WTC11 (cell line): ENCODE data around the gene EDC3.

Experiments used
- FOXP1 ChIP-seq: sonication (generic); formaldehyde crosslinking; IDR thresholded peaks from 2 replicates; pipeline ENCODE4 v1.8.0; 2022; ENCODE audit warnings: missing genetic modification reagents, mild to moderate bottlenecking, moderate library complexity, borderline replicate concordance
- GABPB1 ChIP-seq: sonication (generic); formaldehyde crosslinking; IDR thresholded peaks from 2 replicates; pipeline ENCODE4 v1.8.1; 2023; ENCODE audit warnings: mild to moderate bottlenecking, missing genetic modification reagents
- NR2C2 ChIP-seq: sonication (generic); formaldehyde crosslinking; IDR thresholded peaks from 2 replicates; pipeline ENCODE4 v1.8.0; 2022; ENCODE audit warnings: mild to moderate bottlenecking, missing genetic modification reagents
- NR3C1 ChIP-seq: sonication (generic); formaldehyde crosslinking; conservative IDR thresholded peaks from 2 replicates; pipeline ENCODE4 v1.8.1; 2023; ENCODE audit warnings: low read depth, mild to moderate bottlenecking, missing genetic modification reagents
- SOX15 ChIP-seq: fragments of 250-450 bp; sonication (Bioruptor Pico); IDR thresholded peaks from 2 replicates; pipeline ENCODE4 v1.9.0; 2021; ENCODE audit warnings: mild to moderate bottlenecking
- SP1 ChIP-seq: sonication (generic); formaldehyde crosslinking; conservative IDR thresholded peaks from 2 replicates; pipeline ENCODE4 v1.8.1; 2022; ENCODE audit warnings: missing genetic modification reagents
- ZNF219 ChIP-seq: sonication (generic); formaldehyde crosslinking; IDR thresholded peaks from 2 replicates; pipeline ENCODE4 v1.8.0; 2023; ENCODE audit warnings: missing genetic modification reagents, mild to moderate bottlenecking, borderline replicate concordance
- TF ChIP-seq, protein P1 (sequence below): sonication (generic); formaldehyde crosslinking; conservative IDR thresholded peaks from 2 replicates; pipeline ENCODE4 v1.8.1; 2022; ENCODE audit warnings: mild to moderate bottlenecking, missing genetic modification reagents
- TF ChIP-seq, protein P2 (sequence below): fragments of 200-600 bp; IDR thresholded peaks from 2 replicates; pipeline ENCODE4 v1.8.0; 2022; ENCODE audit warnings: antibody characterized with exemption
- TF ChIP-seq, protein P3 (sequence below): fragments of 250-450 bp; sonication (Bioruptor Pico); conservative IDR thresholded peaks from 2 replicates; pipeline ENCODE4 v1.9.0; 2021; ENCODE audit warnings: mild to moderate bottlenecking
- TF ChIP-seq, protein P4 (sequence below): sonication (generic); formaldehyde crosslinking; IDR thresholded peaks from 2 replicates; pipeline ENCODE4 v1.8.1; 2023; ENCODE audit warnings: mild to moderate bottlenecking, missing genetic modification reagents, moderate library complexity
- TF ChIP-seq, protein P5 (sequence below): sonication (generic); formaldehyde crosslinking; IDR thresholded peaks from 2 replicates; pipeline ENCODE4 v1.8.1; 2022; ENCODE audit warnings: mild to moderate bottlenecking, moderate library complexity, missing genetic modification reagents
- TF ChIP-seq, protein P6 (sequence below): sonication (generic); formaldehyde crosslinking; IDR thresholded peaks from 2 replicates; pipeline ENCODE4 v1.8.0; 2022; ENCODE audit warnings: mild to moderate bottlenecking, missing genetic modification reagents

DNA sequence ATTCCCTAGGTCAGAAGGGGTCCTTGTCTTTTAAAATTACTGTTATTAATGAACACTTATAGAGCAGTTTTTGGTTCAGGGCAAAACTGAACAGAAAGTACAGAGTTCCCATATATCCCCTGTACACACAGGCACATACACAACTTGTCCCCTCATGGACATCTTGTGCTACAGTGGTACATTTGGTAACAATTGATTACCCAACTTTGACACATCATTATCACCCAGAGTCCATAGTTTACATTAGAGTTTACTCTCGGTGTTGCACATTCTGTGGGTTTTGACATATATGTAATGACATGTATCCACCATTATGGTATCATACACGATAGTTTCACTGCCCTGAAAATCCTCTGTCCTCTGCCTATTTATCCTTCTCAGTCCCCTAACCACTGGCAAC lies 984 bp upstream of the EDC3 start:
- TF ChIP-seq NR3C1 (no peak), FOXP1 (CRISPR knock-in tag) (no peak), NR2C2 (CRISPR knock-in tag) (no peak), SP1 (no peak), GABPB1 (CRISPR knock-in tag) (no peak), SOX15 (CRISPR knock-in tag) (no peak), ZNF219 (CRISPR knock-in tag) (no peak)
- TF ChIP-seq, protein P1, sequence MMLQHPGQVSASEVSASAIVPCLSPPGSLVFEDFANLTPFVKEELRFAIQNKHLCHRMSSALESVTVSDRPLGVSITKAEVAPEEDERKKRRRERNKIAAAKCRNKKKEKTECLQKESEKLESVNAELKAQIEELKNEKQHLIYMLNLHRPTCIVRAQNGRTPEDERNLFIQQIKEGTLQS (CRISPR knock-in tag) = no peak
- TF ChIP-seq, protein P2, sequence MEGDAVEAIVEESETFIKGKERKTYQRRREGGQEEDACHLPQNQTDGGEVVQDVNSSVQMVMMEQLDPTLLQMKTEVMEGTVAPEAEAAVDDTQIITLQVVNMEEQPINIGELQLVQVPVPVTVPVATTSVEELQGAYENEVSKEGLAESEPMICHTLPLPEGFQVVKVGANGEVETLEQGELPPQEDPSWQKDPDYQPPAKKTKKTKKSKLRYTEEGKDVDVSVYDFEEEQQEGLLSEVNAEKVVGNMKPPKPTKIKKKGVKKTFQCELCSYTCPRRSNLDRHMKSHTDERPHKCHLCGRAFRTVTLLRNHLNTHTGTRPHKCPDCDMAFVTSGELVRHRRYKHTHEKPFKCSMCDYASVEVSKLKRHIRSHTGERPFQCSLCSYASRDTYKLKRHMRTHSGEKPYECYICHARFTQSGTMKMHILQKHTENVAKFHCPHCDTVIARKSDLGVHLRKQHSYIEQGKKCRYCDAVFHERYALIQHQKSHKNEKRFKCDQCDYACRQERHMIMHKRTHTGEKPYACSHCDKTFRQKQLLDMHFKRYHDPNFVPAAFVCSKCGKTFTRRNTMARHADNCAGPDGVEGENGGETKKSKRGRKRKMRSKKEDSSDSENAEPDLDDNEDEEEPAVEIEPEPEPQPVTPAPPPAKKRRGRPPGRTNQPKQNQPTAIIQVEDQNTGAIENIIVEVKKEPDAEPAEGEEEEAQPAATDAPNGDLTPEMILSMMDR = no peak
- TF ChIP-seq, protein P3, sequence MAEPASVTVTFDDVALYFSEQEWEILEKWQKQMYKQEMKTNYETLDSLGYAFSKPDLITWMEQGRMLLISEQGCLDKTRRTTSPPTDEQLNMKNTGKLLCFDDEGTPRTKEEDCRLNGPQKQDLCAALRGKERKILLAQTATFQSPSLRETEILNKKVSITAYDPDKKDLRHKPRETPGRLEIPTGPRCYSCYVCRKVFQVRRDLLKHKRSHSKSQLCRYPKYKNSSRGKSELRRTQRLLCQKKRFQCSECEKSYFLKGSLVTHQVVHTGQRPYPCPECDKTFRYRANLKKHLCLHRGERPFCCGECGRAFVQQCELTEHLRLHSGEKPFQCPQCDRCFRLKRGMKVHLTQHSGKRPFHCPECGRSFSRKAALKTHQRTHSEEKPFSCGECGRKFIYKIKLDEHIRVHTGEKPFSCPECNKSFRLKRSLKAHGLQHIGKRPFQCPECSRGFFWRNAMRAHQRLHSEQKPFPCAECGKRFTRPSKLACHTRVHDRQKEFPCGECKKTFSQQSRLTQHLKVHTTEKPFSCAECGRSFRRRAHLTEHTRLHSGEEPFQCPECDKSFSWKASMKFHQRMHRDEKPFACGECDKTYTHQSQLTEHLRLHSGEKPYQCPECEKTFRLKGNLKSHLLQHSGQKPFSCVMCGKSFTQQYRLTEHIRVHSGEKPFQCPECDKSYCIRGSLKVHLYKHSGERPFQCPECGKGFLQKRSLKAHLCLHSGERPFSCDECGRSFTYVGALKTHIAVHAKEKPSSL (CRISPR knock-in tag) = no peak
- TF ChIP-seq, protein P4, sequence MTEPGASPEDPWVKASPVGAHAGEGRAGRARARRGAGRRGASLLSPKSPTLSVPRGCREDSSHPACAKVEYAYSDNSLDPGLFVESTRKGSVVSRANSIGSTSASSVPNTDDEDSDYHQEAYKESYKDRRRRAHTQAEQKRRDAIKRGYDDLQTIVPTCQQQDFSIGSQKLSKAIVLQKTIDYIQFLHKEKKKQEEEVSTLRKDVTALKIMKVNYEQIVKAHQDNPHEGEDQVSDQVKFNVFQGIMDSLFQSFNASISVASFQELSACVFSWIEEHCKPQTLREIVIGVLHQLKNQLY (CRISPR knock-in tag) = no peak
- TF ChIP-seq, protein P5, sequence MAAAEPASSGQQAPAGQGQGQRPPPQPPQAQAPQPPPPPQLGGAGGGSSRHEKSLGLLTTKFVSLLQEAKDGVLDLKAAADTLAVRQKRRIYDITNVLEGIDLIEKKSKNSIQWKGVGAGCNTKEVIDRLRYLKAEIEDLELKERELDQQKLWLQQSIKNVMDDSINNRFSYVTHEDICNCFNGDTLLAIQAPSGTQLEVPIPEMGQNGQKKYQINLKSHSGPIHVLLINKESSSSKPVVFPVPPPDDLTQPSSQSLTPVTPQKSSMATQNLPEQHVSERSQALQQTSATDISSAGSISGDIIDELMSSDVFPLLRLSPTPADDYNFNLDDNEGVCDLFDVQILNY (CRISPR knock-in tag) = no peak
- TF ChIP-seq, protein P6, sequence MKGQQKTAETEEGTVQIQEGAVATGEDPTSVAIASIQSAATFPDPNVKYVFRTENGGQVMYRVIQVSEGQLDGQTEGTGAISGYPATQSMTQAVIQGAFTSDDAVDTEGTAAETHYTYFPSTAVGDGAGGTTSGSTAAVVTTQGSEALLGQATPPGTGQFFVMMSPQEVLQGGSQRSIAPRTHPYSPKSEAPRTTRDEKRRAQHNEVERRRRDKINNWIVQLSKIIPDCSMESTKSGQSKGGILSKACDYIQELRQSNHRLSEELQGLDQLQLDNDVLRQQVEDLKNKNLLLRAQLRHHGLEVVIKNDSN (CRISPR knock-in tag) = no peak
